ENCODE results near the gene LUC7L. TPM values are rescaled to one million over a fixed set of nuclear protein-coding genes. Genes with fewer than 3 reads are reported as not detected.

LUC7L gene
- total and polyA plus RNA-seq, 3 donors from 2014 or later = 81.1 to 192 (median 145) TPM

DNA sequence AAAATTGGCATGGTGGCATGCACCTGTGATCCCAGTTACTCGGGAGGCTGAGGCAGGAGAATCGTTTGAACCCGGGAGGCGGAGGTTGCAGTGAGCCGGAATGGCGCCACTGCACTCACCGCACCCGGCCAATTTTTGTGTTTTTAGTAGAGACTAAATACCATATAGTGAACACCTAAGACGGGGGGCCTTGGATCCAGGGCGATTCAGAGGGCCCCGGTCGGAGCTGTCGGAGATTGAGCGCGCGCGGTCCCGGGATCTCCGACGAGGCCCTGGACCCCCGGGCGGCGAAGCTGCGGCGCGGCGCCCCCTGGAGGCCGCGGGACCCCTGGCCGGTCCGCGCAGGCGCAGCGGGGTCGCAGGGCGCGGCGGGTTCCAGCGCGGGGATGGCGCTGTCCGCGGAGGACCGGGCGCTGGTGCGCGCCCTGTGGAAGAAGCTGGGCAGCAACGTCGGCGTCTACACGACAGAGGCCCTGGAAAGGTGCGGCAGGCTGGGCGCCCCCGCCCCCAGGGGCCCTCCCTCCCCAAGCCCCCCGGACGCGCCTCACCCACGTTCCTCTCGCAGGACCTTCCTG, 49.1 kb downstream of the LUC7L start, which contains the start of gene HBQ1:
TSS of gene HBQ1 (plus strand) at position 359 of the 575 bp plus-strand sequence. CDS start at position 387, 28 bp downstream.
- intact Hi-C loops (cut with DNase I; ENCODE audit: low total_unique reads) = no loop called here
- 5% methylated on average over 4 to 49 of the region's 59 CpGs for WGBS, 2 donors

GRCh38 chr16:179211-180092, 49.8 kb downstream of the LUC7L start:
- H3K27me3 ChIP-seq = no peaks in the 10 kb centered on the region
- whole genome bisulfite sequencing, 2 donors = 47 to 62% methylated on average over 17 of the region's 17 CpGs

More for the DNA sequence above, 49.1 kb downstream of the LUC7L start, which contains the start of gene HBQ1:
- H3K9me3 ChIP-seq = no peaks in the 10 kb centered on the region
- no peak within 1 kb of the TSS for H3K27ac ChIP-seq
- no peak for DNase-seq
- TF ChIP-seq POLR2A (IDR thresholded peaks at IDR 0.05) = no peak
- TF ChIP-seq, protein P1, sequence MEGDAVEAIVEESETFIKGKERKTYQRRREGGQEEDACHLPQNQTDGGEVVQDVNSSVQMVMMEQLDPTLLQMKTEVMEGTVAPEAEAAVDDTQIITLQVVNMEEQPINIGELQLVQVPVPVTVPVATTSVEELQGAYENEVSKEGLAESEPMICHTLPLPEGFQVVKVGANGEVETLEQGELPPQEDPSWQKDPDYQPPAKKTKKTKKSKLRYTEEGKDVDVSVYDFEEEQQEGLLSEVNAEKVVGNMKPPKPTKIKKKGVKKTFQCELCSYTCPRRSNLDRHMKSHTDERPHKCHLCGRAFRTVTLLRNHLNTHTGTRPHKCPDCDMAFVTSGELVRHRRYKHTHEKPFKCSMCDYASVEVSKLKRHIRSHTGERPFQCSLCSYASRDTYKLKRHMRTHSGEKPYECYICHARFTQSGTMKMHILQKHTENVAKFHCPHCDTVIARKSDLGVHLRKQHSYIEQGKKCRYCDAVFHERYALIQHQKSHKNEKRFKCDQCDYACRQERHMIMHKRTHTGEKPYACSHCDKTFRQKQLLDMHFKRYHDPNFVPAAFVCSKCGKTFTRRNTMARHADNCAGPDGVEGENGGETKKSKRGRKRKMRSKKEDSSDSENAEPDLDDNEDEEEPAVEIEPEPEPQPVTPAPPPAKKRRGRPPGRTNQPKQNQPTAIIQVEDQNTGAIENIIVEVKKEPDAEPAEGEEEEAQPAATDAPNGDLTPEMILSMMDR (IDR thresholded peaks at IDR 0.05) = peak; percentile 35 to 42 (median 38)
- H3K4me3 ChIP-seq = peak within 1 kb of the TSS; percentile 26 to 54
- no peaks in the 10 kb centered on the region for H3K27me3 ChIP-seq
- no peaks in the 10 kb centered on the region for H3K36me3 ChIP-seq (ENCODE audit: low read depth, missing control alignments)
- peaks cover 11% of the 10 kb centered on the region for H3K4me1 ChIP-seq

DNA sequence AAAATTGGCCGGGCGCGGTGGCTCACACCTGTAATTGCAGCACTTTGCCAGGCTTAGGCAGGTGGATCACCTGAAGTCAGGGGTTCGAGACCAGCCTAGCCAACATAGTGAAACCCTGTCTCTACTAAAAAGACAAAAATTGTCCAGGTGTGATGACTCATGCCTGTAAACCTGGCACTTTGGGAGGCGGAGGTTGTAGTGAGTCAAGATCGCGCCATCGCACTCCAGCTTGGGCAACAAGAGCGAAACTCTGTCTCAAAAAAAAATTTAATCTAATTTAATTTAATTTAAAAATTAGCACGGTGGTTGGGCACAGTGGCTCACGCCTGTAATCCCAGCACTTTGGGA, 50.6 kb downstream of the LUC7L start:
- Histone ChIP-seq H3K27ac (no peak overlapping the region), H3K27me3 (no peaks in the 10 kb centered on the region), H3K9me3 (no peaks in the 10 kb centered on the region), H3K4me3 (no peak overlapping the region), H3K4me1 (peaks cover 11% of the 10 kb centered on the region), H3K36me3 (ENCODE audit: low read depth, missing control alignments) (no peaks in the 10 kb centered on the region)
- intact Hi-C loops (cut with DNase I; ENCODE audit: low total_unique reads) = no loop called here
- no peak for TF ChIP-seq POLR2A (IDR thresholded peaks at IDR 0.05)
- TF ChIP-seq, protein P1 (IDR thresholded peaks at IDR 0.05) = no peak
- 81 to 86% methylated on average over 11 of the region's 11 CpGs for WGBS, 2 donors
- no peak for DNase-seq

More at GRCh38 chr16:179211-180092, 49.8 kb downstream of the LUC7L start:
- peaks cover 11% of the 10 kb centered on the region for H3K4me1 ChIP-seq
- no peak for TF ChIP-seq POLR2A (IDR thresholded peaks at IDR 0.05)
- TF ChIP-seq, protein P1 (IDR thresholded peaks at IDR 0.05) = no peak
- DNase-seq = no peak
- H3K4me3 ChIP-seq = peak overlapping the region in 1 of 2 donors; percentile 26
- intact Hi-C loops (cut with DNase I; ENCODE audit: low total_unique reads) = no loop called here
- H3K27ac ChIP-seq = no peak overlapping the region
- no peaks in the 10 kb centered on the region for H3K9me3 ChIP-seq
- no peaks in the 10 kb centered on the region for H3K36me3 ChIP-seq (ENCODE audit: low read depth, missing control alignments)

- no peak overlapping the region for H3K4me3 ChIP-seq
- WGBS, 2 donors = 71 to 78% methylated on average over 8 to 11 of the region's 11 CpGs
- DNase-seq = no peak
- H3K4me1 ChIP-seq = peaks cover 11% of the 10 kb centered on the region
- TF ChIP-seq, protein P1 (IDR thresholded peaks at IDR 0.05) = no peak
- TF ChIP-seq POLR2A (IDR thresholded peaks at IDR 0.05) = no peak
- H3K27ac ChIP-seq = no peak overlapping the region
- no peaks in the 10 kb centered on the region for H3K9me3 ChIP-seq
- intact Hi-C loops (cut with DNase I; ENCODE audit: low total_unique reads) = no loop called here
- no peaks in the 10 kb centered on the region for H3K36me3 ChIP-seq (ENCODE audit: low read depth, missing control alignments)
- no peaks in the 10 kb centered on the region for H3K27me3 ChIP-seq
Observed at GRCh38 chr16:177981-178667, 51.1 kb downstream of the LUC7L start.

Measured in testis (tissue), 3 donors.